Tracheal epithelial cell (primary cell): ENCODE data around the gene NKX3-2. TPM values are rescaled to one million over a fixed set of nuclear protein-coding genes. Genes with fewer than 3 reads are reported as not detected.

Source experiments
- total RNA-seq: library from RNA; depleted of rRNA; stranded (reverse); fragments of >200 nt; gene quantifications from 2 replicates; pipeline ENCODE4 v1.2.1, GENCODE V29; 2014

The NKX3-2 gene
- under 0.01 TPM in 1 of 2 replicates, not detected in the other for total RNA-seq

DNA sequence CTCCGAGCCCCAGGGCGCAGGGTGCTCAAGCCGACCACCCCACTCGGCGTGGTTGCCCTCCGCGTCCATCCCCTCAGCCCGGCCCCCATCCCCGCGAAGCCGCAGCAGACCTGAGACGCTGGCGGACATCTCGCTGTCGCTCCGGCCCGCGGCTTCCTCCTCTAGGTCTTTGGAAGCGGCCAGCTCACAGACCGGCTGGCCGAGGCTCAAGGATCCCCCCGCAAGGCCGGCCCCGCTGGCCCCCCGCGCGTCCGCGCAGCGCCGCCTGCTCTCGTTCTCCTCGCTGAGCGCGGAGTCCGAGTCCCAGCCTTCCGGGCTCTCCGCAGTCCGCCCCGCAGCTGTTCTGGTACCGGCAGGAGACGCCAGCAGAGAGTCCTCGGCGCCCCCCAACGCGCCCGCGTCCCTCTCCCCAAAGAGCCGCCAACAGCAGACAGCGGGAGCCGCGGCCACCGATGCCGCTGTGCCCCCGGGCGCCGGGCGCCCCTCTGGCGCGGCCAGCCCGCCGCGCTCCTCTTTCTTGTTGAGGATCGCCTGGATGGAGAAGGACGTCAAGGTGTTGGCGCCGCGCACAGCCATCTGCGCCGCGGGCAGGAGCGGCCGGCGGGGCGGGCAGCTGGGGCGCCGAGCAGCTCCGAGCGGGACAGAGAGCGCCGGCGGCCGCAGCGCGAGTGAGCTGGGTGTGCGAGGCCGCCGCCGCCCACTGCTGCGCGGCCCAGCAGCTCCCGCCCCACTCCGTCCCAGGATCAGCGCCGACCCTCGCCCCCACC is at the start of gene NKX3-2:
TSS of gene NKX3-2 (minus strand) at position 670 of the 767 bp plus-strand sequence. CDS start at position 576, 94 bp downstream.

Other genes starting within 250 kb of the NKX3-2 start
- 12.3 and 14.1 TPM in 2 replicates for gene RAB28, start 60.2 kb downstream of the NKX3-2 start, total RNA-seq
- 15.8 and 21.2 TPM in 2 replicates for gene BOD1L1, start 83.2 kb upstream of the NKX3-2 start, total RNA-seq